Renal cortex interstitium (tissue), 11 donors: ENCODE measurements around the gene RLN1. TPM values are rescaled to one million over a fixed set of nuclear protein-coding genes. Genes with fewer than 3 reads are reported as not detected.
A peak's percentile ranks its signal among the peaks of the same experiment; 100 is the strongest.
"Not testable (repeated sequence)": the region's sequence is repeated elsewhere in the genome, so short reads cannot be mapped to it uniquely, and the experiment has no call there.

Experiments
- DNase-seq, 11 donors: peaks; one replicate each; pipeline ENCODE4 v3.0.0-alpha.2; 2013; ENCODE audit warnings: low read depth in 9 of 11, low spot score in 4 of 11; ENCODE audit errors: extremely low read depth in 1 of 11
- polyA plus RNA-seq, 3 donors: library from polyadenylated mRNA; unstranded; fragments of 120-200 nt; gene quantifications; one replicate each; pipeline ENCODE4 v1.2.1, GENCODE V29; 2013; ENCODE audit not compliant: insufficient read length in 3 of 3

The RLN1 gene
- polyA plus RNA-seq, 3 donors, result 0.48 to 0.82 (median 0.72) TPM

DNA sequence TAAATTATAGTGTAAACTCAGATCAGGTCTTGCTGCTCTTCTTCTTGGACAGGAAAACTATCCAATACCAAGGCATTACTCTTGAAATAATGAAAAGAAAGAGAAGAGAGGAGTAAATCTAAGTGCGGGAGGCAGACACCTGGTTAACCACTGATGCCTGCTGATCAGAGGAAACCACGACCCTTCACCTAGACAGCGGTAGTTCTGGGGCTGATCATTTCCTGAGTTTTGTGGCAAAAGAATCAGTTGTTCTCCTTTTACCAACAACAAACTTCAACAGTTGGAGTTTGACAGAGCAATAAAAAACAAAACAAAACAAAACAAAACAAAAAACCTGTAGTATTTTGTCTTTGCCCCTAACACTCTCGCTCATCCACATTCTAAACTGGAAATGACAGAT is 3.0 kb downstream of the RLN1 start:
- no peak for DNase-seq

GRCh38 chr9:5331276-5331675 is 8.4 kb downstream of the RLN1 start:
- DNase-seq, result not testable (repeated sequence)

GRCh38 chr9:5326893-5327548 is 12.7 kb downstream of the RLN1 start:
- DNase-seq, result no peak

DNA sequence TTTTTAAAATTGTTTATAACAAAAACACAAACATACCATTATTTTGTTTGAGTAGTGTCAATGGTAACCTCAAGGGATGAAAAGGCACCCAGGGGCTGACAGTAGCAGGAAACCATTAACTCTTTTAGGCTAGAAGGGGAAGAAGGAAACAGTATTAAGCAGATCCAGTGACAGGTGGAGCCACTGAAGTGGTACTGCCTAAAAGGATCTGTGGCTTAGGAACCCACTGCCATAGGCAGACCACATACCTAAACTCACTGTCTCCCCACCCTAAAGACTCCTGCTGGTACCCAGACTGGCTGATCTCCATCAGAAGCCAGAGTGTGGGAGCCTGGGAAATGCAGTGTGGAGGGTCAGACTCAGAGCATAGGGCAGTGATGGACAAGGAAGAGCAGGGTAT is 13.5 kb downstream of the RLN1 start:
- DNase-seq, result no peak

DNA sequence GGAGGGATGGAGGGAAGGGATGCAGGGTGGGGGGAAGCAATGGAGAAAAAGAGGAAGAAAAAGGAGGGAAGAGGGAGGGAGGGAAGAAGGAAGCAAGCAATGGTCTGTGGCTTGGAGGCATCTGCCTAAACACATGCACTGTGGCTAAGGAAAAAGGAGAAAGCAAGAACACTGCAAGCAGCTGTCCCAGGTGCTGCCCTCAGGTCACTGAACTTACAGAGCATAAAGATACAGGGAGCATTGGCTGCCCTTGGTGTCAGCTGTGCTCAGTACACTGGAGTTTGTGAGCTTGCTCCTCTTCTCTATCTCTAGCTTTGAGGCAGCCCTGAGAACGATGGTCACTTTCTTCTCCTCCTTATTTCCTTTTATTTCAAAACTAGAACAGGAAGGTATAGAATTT is 18.1 kb downstream of the RLN1 start:
- not testable (repeated sequence) for DNase-seq

GRCh38 chr9:5321058-5321457 is 18.6 kb downstream of the RLN1 start:
- no peak for DNase-seq

DNA sequence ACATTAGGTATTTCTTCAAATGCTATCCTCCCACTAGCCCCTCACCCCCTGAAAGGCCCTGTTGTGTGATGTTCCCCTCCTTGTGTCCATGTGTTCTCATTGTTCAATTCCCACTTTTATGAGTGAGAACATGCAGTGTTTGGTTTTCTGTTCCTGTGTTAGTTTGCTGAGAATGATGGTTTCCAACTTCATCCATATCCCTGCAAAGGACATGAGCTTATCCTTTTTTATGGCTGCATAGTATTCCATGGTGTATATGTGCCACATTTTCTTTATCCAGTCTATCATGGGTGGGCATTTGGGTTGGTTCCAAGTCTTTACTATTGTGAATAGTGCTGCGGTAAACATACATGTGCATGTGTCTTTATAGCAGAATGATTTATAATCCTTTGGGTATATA is 23.3 kb downstream of the RLN1 start:
- DNase-seq, result not testable (repeated sequence)

DNA sequence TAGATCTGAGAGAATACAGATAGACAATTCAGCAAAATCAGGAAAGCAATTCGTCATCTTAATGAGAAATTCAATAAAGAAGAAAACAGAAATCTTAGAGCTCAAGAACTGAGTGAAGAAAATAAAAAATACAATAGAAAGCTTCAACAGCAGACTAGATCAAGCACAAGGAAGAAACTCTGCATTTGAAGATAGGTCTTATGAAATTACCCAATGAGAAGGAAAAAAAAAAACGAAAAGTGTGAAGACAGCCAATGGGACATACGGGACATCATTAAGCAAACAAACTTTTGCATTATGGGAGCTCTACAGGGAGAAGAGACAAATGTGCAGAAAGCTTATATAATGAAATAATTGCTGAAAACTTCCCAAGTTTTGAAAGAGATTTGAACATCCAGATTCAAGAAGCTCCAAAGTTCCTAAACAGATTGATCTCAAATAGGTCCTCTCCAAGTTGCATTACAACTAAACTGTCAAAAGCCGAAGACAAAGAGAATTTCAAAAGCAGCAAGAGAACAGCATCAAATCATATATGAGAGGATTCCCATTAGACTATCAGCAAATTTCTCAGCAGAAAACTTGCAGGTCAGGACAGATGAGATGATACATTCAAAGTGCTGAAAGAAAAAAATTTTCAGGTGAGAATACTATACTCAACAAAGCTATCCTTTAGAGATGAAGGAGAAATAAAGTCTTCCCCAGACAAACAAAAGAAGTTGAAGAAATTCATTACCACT is 24.3 kb downstream of the RLN1 start:
- DNase-seq, result no peak

GRCh38 chr9:5310851-5311250 is 28.8 kb downstream of the RLN1 start:
- no peak for DNase-seq

- no peak for DNase-seq
Measured at GRCh38 chr9:5305741-5306140, 33.9 kb downstream of the RLN1 start.

DNA sequence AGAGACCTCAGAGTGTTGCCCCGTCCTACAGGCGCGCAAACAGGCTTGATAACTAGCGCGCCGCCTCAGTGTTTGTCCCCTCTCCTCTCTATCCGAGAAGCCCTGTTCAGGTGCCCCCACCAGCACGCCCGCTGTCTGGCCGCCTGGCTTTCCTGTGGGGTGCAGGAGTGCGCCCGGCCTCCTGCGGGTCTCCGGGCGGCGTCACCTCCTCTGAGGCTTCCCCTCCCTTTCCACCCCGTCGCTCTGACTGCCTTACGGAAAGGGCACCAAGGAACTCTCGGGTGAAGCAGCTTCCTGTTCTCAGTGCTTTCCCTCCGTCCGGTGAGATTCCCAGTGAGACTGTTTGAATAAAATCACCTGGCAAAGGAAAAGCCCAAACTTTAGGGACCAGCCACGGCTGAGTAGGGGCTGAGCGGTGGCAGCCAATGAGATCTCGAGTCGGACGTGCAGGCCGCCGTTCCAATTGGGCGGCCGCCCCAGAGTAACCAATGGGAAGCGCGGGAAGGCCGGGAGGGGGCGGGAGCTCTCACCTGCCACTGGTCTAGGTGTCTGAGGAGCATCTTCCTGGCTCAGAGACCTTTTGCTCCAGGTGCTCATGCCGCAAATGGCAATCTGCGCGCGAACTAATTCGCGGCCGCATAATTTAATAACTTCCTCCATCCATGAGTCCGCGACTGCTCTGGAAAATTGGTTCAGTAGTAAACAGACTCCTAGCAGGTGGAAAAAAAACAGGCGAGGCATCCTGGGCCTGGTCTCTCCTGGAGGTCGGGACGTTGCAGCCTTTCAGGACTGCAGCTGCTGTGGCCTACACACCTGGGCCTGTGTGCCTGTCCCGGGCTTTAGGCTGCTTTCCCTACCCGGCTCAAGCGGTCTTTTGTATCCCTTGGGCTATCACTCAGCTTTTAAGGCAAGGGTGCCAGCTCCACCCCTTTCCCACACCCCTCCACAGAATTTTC is 35.6 kb downstream of the RLN1 start, which contains the start of gene RLN2:
TSS of gene RLN2 (minus strand) at position 877 of the 956 bp plus-strand sequence. CDS start at position 741, 136 bp downstream.
- peak in 1 of 11 donors; percentile 2 for DNase-seq

DNA sequence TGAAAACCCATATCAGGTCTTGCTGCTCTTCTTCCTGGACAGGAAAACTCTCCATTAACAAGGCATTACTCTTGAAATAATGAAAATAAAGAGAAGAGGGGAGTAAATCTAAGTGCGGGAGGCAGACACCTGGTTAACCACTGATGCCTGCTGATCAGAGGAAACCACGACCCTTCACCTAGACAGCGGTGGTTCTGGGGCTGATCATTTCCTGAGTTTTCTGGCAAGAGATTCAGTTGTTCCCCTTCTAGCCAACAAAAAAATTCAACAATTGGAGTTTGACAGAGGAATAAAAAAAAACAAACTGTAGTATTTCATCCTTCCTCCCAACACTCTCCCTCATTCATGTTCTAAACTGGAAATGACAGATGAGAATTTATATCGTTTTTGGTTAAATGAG is 38.1 kb downstream of the RLN1 start:
- DNase-seq, result no peak

GRCh38 chr9:5292141-5292540 is 47.5 kb downstream of the RLN1 start:
- no peak for DNase-seq

- no peak for DNase-seq
Measured at GRCh38 chr9:5288591-5288990, 51.1 kb downstream of the RLN1 start.

GRCh38 chr9:5286262-5286661 is 53.4 kb downstream of the RLN1 start:
- DNase-seq, result no peak

Other genes with a start within 250 kb of the RLN1 start
- 1 to 10 TPM in 1 of 3 donors, under 1 TPM in 2; 0.33 to 1.1 (median 0.67) TPM for gene INSL6, start 154.2 kb downstream of the RLN1 start, polyA plus RNA-seq
- not detected for gene INSL4, start 108.5 kb downstream of the RLN1 start, polyA plus RNA-seq
- 1 to 10 TPM; 3.1 to 3.6 (median 3.2) TPM for gene RLN2, start 35.2 kb downstream of the RLN1 start, polyA plus RNA-seq
- gene PLGRKT, start 98.0 kb upstream of the RLN1 start, polyA plus RNA-seq, result 10 to 100 TPM; 33.9 to 40.0 (median 37.1) TPM
- gene CD274, start 110.7 kb upstream of the RLN1 start, polyA plus RNA-seq, result 1 to 10 TPM in 1 of 3 donors, under 1 TPM in 2; 0.50 to 1.2 (median 0.80) TPM
- gene PDCD1LG2, start 170.7 kb upstream of the RLN1 start, polyA plus RNA-seq, result under 1 TPM in 2 of 3 donors, not detected in 1; 0.10 to 0.12 TPM